GM12892 (cell line): Measurements from ENCODE around the gene FKBP6.

ENCODE experiments used
- POLR2A ChIP-seq: IDR thresholded peaks from 2 replicates; pipeline ENCODE4 v1.6.1; 2011; ENCODE audit warnings: low read depth, low read length, control low read depth
- POLR2AphosphoS5 ChIP-seq: IDR thresholded peaks from 2 replicates; pipeline ENCODE4 v1.6.1; 2011; ENCODE audit warnings: low read depth, low read length, control low read depth

GRCh38 chr7:73350306-73351068 is 22.5 kb downstream of the FKBP6 start:
- no peak for TF ChIP-seq POLR2AphosphoS5
- no peak for TF ChIP-seq POLR2A
